WERI-Rb-1 (cell line): ENCODE data around the gene NR2C2.

Experiments
- DNase-seq: peaks from one replicate; pipeline ENCODE4 v3.0.0-alpha.2; 2020
- H3K27ac ChIP-seq: fragments of 250-450 bp; sonication (Bioruptor Pico); 2 replicates; pipeline ENCODE4 v1.5.1; 2020; ENCODE audit warnings: mild to moderate bottlenecking, moderate library complexity
- H3K27me3 ChIP-seq: fragments of 250-450 bp; sonication (Bioruptor Pico); 2 replicates; pipeline ENCODE4 v1.5.1; 2021; ENCODE audit warnings: mild to moderate bottlenecking, low read depth, moderate library complexity; ENCODE audit not compliant: insufficient read depth, severe bottlenecking
- H3K36me3 ChIP-seq: fragments of 250-450 bp; sonication (Bioruptor Pico); 2 replicates; pipeline ENCODE4 v1.5.1; 2020; ENCODE audit warnings: mild to moderate bottlenecking, moderate library complexity
- H3K4me3 ChIP-seq: 2 replicates; pipeline ENCODE4 v1.5.1; 2011; ENCODE audit warnings: low read depth, mild to moderate bottlenecking, control low read depth, low read length
- H3K9me3 ChIP-seq: fragments of 250-450 bp; sonication (Bioruptor Pico); 2 replicates; pipeline ENCODE4 v1.5.1; 2021; ENCODE audit warnings: mild to moderate bottlenecking, moderate library complexity; ENCODE audit not compliant: severe bottlenecking
- TF ChIP-seq, protein P1 (sequence below): IDR thresholded peaks from 2 replicates; pipeline ENCODE4 v1.5.1; 2011; ENCODE audit warnings: low read depth, mild to moderate bottlenecking, control low read depth, inconsistent platforms, low read length

NR2C2 gene

GRCh38 chr3:15089201-15089600 is 141.8 kb downstream of the NR2C2 start:
- Histone ChIP-seq H3K27ac (no peak overlapping the region), H3K4me3 (no peak overlapping the region), H3K9me3 (no peaks in the 10 kb centered on the region), H3K27me3 (no peaks in the 10 kb centered on the region), H3K36me3 (peaks cover 61% of the 10 kb centered on the region)
- TF ChIP-seq, protein P1, sequence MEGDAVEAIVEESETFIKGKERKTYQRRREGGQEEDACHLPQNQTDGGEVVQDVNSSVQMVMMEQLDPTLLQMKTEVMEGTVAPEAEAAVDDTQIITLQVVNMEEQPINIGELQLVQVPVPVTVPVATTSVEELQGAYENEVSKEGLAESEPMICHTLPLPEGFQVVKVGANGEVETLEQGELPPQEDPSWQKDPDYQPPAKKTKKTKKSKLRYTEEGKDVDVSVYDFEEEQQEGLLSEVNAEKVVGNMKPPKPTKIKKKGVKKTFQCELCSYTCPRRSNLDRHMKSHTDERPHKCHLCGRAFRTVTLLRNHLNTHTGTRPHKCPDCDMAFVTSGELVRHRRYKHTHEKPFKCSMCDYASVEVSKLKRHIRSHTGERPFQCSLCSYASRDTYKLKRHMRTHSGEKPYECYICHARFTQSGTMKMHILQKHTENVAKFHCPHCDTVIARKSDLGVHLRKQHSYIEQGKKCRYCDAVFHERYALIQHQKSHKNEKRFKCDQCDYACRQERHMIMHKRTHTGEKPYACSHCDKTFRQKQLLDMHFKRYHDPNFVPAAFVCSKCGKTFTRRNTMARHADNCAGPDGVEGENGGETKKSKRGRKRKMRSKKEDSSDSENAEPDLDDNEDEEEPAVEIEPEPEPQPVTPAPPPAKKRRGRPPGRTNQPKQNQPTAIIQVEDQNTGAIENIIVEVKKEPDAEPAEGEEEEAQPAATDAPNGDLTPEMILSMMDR: no peak
- no peak for DNase-seq

DNA sequence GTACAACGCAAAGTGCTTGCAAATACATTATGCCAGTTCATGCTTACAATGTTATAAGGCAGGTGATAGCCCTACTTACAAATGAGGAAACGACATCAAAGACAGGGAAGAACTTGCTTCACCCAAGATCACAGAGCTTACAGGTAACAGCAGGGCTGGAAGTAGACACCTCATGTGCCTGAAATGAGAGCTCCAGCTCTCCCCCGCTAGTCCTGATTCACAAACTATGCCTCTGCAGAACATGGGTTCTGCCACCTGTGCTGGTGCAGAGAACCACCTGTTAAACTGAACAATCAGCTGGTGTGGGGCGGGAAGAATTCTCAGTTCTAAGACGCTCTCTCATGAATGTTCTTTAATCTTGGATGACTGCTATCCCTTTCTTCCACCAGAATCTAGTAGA is 144.2 kb downstream of the NR2C2 start:
- TF ChIP-seq, protein P1: no peak
- Histone ChIP-seq H3K4me3 (no peak overlapping the region), H3K27me3 (no peaks in the 10 kb centered on the region), H3K36me3 (peaks cover 59% of the 10 kb centered on the region), H3K9me3 (no peaks in the 10 kb centered on the region), H3K27ac (no peak overlapping the region)
- DNase-seq: no peak

- no peak overlapping the region for H3K27ac ChIP-seq
- no peak overlapping the region for H3K4me3 ChIP-seq
- TF ChIP-seq, protein P1: no peak
- H3K9me3 ChIP-seq: no peaks in the 10 kb centered on the region
- no peaks in the 10 kb centered on the region for H3K27me3 ChIP-seq
- H3K36me3 ChIP-seq: peaks cover 48% of the 10 kb centered on the region
- no peak for DNase-seq
Measured at GRCh38 chr3:15092686-15093085, 145.3 kb downstream of the NR2C2 start.

- H3K27ac ChIP-seq: no peak overlapping the region
- TF ChIP-seq, protein P1: no peak
- DNase-seq: no peak
- H3K27me3 ChIP-seq: no peaks in the 10 kb centered on the region
- H3K36me3 ChIP-seq: peaks cover 42% of the 10 kb centered on the region
- no peak overlapping the region for H3K4me3 ChIP-seq
- no peaks in the 10 kb centered on the region for H3K9me3 ChIP-seq
Measured at GRCh38 chr3:15094187-15094875, 146.9 kb downstream of the NR2C2 start.

DNA sequence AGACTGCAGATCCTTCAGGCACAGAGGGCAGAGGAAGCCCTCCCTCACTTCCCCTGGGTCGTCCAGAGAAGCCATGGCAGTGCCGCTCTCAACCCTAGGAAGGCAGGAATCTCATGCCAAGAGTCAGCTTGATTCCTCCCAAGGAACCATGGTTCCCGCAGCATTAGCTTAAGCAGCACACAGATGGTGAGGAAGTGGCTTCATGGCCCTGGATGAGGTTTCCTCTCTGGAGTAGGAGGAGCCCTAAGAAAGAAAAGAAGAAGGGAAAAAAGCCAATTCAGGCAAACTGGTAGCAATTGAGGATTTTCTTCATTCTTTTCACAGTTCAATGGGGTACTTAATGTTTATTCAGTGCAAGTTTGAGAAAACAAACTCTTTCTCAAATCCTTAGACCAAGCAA is 148.7 kb downstream of the NR2C2 start:
- Histone ChIP-seq H3K36me3 (peaks cover 34% of the 10 kb centered on the region), H3K27ac (no peak overlapping the region)
- DNase-seq: no peak

More for the DNA sequence above, 148.7 kb downstream of the NR2C2 start:
- TF ChIP-seq, protein P1: no peak
- no peaks in the 10 kb centered on the region for H3K9me3 ChIP-seq
- no peak overlapping the region for H3K4me3 ChIP-seq
- H3K27me3 ChIP-seq: no peaks in the 10 kb centered on the region
